SW480 (cell line): ENCODE data around the gene RAD51AP2.

Source experiments
- DNase-seq: peaks from one replicate; pipeline ENCODE4 v3.0.0-alpha.2; 2016; ENCODE audit warnings: low spot score

The RAD51AP2 gene

DNA sequence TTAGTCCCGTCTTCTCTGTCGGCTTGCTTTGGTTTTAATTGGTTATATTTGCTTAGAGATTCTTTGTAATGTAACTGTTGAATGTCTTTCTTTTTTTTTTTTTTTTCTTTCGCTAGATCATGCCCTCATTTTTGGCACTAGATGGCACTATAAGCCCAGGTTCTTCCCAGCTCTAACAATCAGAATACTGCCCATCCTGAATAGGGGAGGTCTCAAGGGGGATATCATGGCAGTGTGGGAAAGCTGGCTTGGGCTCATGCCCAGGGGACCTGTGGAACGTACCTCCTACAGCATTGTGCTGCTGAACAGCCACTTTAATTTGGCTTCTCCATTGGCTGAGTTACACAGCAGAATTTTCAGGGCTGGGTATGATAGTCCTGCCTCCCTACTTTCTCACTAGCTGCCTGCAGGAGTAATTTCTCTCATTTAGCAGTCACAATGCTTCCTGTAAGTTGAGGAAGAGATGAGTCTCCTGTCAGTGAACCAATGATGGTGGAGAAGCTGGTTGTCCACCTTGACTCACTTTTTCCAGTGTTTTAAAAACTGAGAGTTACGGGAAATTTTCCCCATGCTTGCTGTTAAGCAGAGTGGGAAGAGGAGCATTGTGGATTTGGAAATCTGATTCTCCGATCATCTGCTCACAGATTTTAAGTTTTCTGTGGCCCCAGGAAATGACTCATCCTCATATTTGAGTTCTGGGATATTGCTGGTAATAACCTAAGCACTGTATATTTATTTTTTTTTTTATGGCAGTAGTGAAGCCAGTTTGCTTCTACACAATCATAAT, 47.2 kb downstream of the RAD51AP2 start:
- no peak for DNase-seq

DNA sequence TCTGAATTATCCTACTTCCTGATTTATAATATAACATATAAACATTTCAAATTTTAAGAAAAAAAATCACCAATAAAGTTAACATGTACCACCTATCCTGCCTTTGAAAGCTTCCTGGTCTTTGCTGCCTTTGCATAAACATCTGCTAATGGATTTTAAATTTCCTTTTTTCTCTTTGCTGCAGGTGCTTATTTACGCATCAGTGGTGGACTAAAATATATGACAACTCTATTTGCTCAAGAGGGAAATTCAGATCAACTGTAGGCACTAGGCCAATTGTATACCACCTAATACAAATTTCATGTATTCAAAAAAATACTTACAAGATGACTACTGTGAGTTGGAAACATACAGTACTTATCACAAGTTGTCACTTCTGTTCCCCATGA, 57.2 kb downstream of the RAD51AP2 start:
- DNase-seq, result no peak
